Neuron (in vitro differentiated cells): ENCODE results near the gene STARD3NL.
"Not testable (repeated sequence)": the region's sequence is repeated elsewhere in the genome, so short reads cannot be mapped to it uniquely, and the experiment has no call there.

Experiments used
- H2AFZ ChIP-seq: one replicate; pipeline ENCODE4 v1.6.1; 2013; ENCODE audit warnings: low read depth, mild to moderate bottlenecking, inconsistent platforms, low read length, moderate library complexity
- H3K27me3 ChIP-seq: one replicate; pipeline ENCODE4 v1.6.1; 2013; ENCODE audit warnings: low read length; ENCODE audit not compliant: insufficient read depth
- H3K36me3 ChIP-seq: one replicate; pipeline ENCODE4 v1.6.1; 2013; ENCODE audit warnings: low read length; ENCODE audit not compliant: insufficient read depth
- H3K4me1 ChIP-seq: one replicate; pipeline ENCODE4 v1.6.1; 2013; ENCODE audit warnings: low read length; ENCODE audit not compliant: insufficient read depth
- H3K4me3 ChIP-seq: 2 replicates; pipeline ENCODE4 v1.5.1; 2013; ENCODE audit warnings: mild to moderate bottlenecking, low read length, moderate library complexity
- H3K9me3 ChIP-seq: one replicate; pipeline ENCODE4 v1.6.1; 2013; ENCODE audit warnings: low read length

Gene STARD3NL

GRCh38 chr7:38265958-38266357 lies 87.9 kb downstream of the STARD3NL start:
- H3K9me3 ChIP-seq, H3K27me3 ChIP-seq, H2AFZ ChIP-seq, H3K36me3 ChIP-seq, H3K4me1 ChIP-seq, H3K4me3 ChIP-seq: not testable (repeated sequence)

GRCh38 chr7:38269704-38270346 lies 91.8 kb downstream of the STARD3NL start:
- H3K4me1 ChIP-seq, H3K27me3 ChIP-seq, H3K36me3 ChIP-seq, H3K9me3 ChIP-seq, H2AFZ ChIP-seq, H3K4me3 ChIP-seq: not testable (repeated sequence)

GRCh38 chr7:38270405-38270804 lies 92.4 kb downstream of the STARD3NL start:
- H3K9me3 ChIP-seq, H3K36me3 ChIP-seq, H2AFZ ChIP-seq, H3K27me3 ChIP-seq, H3K4me1 ChIP-seq, H3K4me3 ChIP-seq: not testable (repeated sequence)

- no peaks in the 10 kb centered on the region for H3K27me3 ChIP-seq
- H3K36me3 ChIP-seq: no peaks in the 10 kb centered on the region
- H3K9me3 ChIP-seq: no peaks in the 10 kb centered on the region
- no peak within 1 kb of the TSS for H2AFZ ChIP-seq
- no peaks in the 10 kb centered on the region for H3K4me1 ChIP-seq
- no peak within 1 kb of the TSS for H3K4me3 ChIP-seq
Measured at GRCh38 chr7:38273286-38273995, 95.4 kb downstream of the STARD3NL start, which contains the start of gene TARP. TSS of gene TARP (minus strand) at chr7:38273636.

GRCh38 chr7:38274486-38274885 lies 96.4 kb downstream of the STARD3NL start:
- Histone ChIP-seq H3K9me3 (no peaks in the 10 kb centered on the region), H2AFZ (no peak overlapping the region), H3K4me1 (no peaks in the 10 kb centered on the region), H3K36me3 (no peaks in the 10 kb centered on the region), H3K27me3 (no peaks in the 10 kb centered on the region), H3K4me3 (no peak overlapping the region)

GRCh38 chr7:38274927-38275620 lies 97.0 kb downstream of the STARD3NL start:
- Histone ChIP-seq H3K36me3 (no peaks in the 10 kb centered on the region), H2AFZ (no peak overlapping the region), H3K9me3 (no peaks in the 10 kb centered on the region), H3K4me1 (no peaks in the 10 kb centered on the region), H3K4me3 (no peak overlapping the region), H3K27me3 (no peaks in the 10 kb centered on the region)

GRCh38 chr7:38276096-38276877 lies 98.2 kb downstream of the STARD3NL start:
- Histone ChIP-seq H2AFZ (no peak overlapping the region), H3K4me1 (no peaks in the 10 kb centered on the region), H3K9me3 (no peaks in the 10 kb centered on the region), H3K36me3 (no peaks in the 10 kb centered on the region), H3K4me3 (no peak overlapping the region), H3K27me3 (no peaks in the 10 kb centered on the region)

GRCh38 chr7:38280000-38280399 lies 102.0 kb downstream of the STARD3NL start:
- H3K27me3 ChIP-seq: no peaks in the 10 kb centered on the region
- no peak overlapping the region for H3K4me3 ChIP-seq
- H2AFZ ChIP-seq: no peak overlapping the region
- H3K4me1 ChIP-seq: no peaks in the 10 kb centered on the region
- H3K36me3 ChIP-seq: no peaks in the 10 kb centered on the region
- no peaks in the 10 kb centered on the region for H3K9me3 ChIP-seq
